Left ventricle myocardium inferior (tissue), 1 donor: Measurements from ENCODE around the gene TMC6. TPM values are rescaled to one million over a fixed set of nuclear protein-coding genes. Genes with fewer than 3 reads are reported as not detected.

Source experiments
- DNase-seq: peaks from one replicate; pipeline ENCODE4 v3.0.0-alpha.2; 2020
- H3K27ac ChIP-seq: fragments of 200-600 bp; replicated peaks from 2 replicates; pipeline ENCODE4 v1.8.0; 2021
- H3K27me3 ChIP-seq: fragments of 200-600 bp; 2 replicates; pipeline ENCODE4 v1.8.0; 2021; ENCODE audit warnings: low read depth
- H3K36me3 ChIP-seq: fragments of 200-600 bp; 2 replicates; pipeline ENCODE4 v1.8.0; 2021
- H3K4me1 ChIP-seq: fragments of 200-600 bp; 2 replicates; pipeline ENCODE4 v1.8.0; 2021
- H3K4me3 ChIP-seq: fragments of 200-600 bp; 2 replicates; pipeline ENCODE4 v1.8.0; 2021; ENCODE audit warnings: mild to moderate bottlenecking, moderate library complexity
- H3K9me3 ChIP-seq: fragments of 200-600 bp; replicated peaks from 2 replicates; pipeline ENCODE4 v1.8.0; 2021
- CTCF ChIP-seq: fragments of 200-600 bp; IDR thresholded peaks from 2 replicates; pipeline ENCODE4 v1.8.0; 2021; ENCODE audit warnings: antibody characterized with exemption, mild to moderate bottlenecking, borderline replicate concordance
- intact Hi-C: fragments of 100-400 bp; cut with micrococcal nuclease; formaldehyde crosslinking; loops from one replicate; pipeline ENCODE4 v1.11.0; 2022
- total RNA-seq: library from RNA; stranded (reverse); fragmentation: NEBNext Ultra II Directional; extraction: Animal tissue kit (Norgen Biotek cat#: 25700); gene quantifications from one replicate; pipeline ENCODE4 v1.2.1, GENCODE V29; 2021
- donor health status: DM: no; HTN: yes; CAD: no; lungs with severe emphysema.

Gene TMC6
- total RNA-seq, 1 donor from 2014 or later = 39.5 TPM

- H3K4me3 ChIP-seq = no peak overlapping the region
- intact Hi-C loops = no loop called here
- H3K27ac ChIP-seq = no peak overlapping the region
- no peak for TF ChIP-seq CTCF
- no peaks in the 10 kb centered on the region for H3K36me3 ChIP-seq
- H3K9me3 ChIP-seq = no peaks in the 10 kb centered on the region
- H3K4me1 ChIP-seq = peaks cover 48% of the 10 kb centered on the region
- DNase-seq = no peak
- no peaks in the 10 kb centered on the region for H3K27me3 ChIP-seq
Observed at GRCh38 chr17:78133179-78133951, 4.8 kb upstream of the TMC6 start.

- Histone ChIP-seq H3K4me1 (peaks cover 54% of the 10 kb centered on the region), H3K36me3 (no peaks in the 10 kb centered on the region), H3K27ac (no peak overlapping the region), H3K9me3 (no peaks in the 10 kb centered on the region), H3K27me3 (no peaks in the 10 kb centered on the region), H3K4me3 (no peak overlapping the region)
- no peak for DNase-seq
- intact Hi-C loops = no loop called here
- TF ChIP-seq CTCF = no peak
Observed at GRCh38 chr17:78132767-78133178, 4.2 kb upstream of the TMC6 start.

- Histone ChIP-seq H3K36me3 (no peaks in the 10 kb centered on the region), H3K4me1 (peaks cover 60% of the 10 kb centered on the region), H3K4me3 (peak overlapping the region; percentile 48), H3K27me3 (no peaks in the 10 kb centered on the region), H3K27ac (no peak overlapping the region), H3K9me3 (no peaks in the 10 kb centered on the region)
- intact Hi-C loops = no loop called here
- TF ChIP-seq CTCF = no peak
- no peak for DNase-seq
Observed at GRCh38 chr17:78132084-78132676, 3.6 kb upstream of the TMC6 start.

- Histone ChIP-seq H3K36me3 (no peaks in the 10 kb centered on the region), H3K9me3 (no peaks in the 10 kb centered on the region), H3K4me1 (peaks cover 68% of the 10 kb centered on the region), H3K27me3 (no peaks in the 10 kb centered on the region), H3K27ac (peak overlapping the region; percentile 93), H3K4me3 (peak overlapping the region; percentile 48)
- no peak for DNase-seq
- intact Hi-C loops = no loop called here
- no peak for TF ChIP-seq CTCF
Observed at GRCh38 chr17:78131172-78132083, 2.9 kb upstream of the TMC6 start.

GRCh38 chr17:78130437-78131101, 2.0 kb upstream of the TMC6 start, which contains the start of gene TMC8:
TMC8 (plus strand) TSS chr17:78130771; CDS start chr17:78131589, 818 bp downstream.
- peaks cover 76% of the 10 kb centered on the region for H3K4me1 ChIP-seq
- H3K27ac ChIP-seq = peak within 1 kb of the TSS; percentile 93
- H3K27me3 ChIP-seq = no peaks in the 10 kb centered on the region
- no peaks in the 10 kb centered on the region for H3K9me3 ChIP-seq
- peaks cover 2% of the 10 kb centered on the region for H3K36me3 ChIP-seq
- peak within 1 kb of the TSS; percentile 48 for H3K4me3 ChIP-seq
- no peak for DNase-seq
- no peak for TF ChIP-seq CTCF
- intact Hi-C loops = no loop called here
